Osteocyte (in vitro differentiated cells): ENCODE results near the gene TP53BP1. TPM values are rescaled to one million over a fixed set of nuclear protein-coding genes. Genes with fewer than 3 reads are reported as not detected.

Experiments used
- DNase-seq: peaks from one replicate; pipeline ENCODE4 v3.0.0; 2021; ENCODE audit warnings: mixed read lengths; ENCODE audit not compliant: unreplicated experiment; ENCODE audit errors: extremely low spot score
- H3K27ac Mint-ChIP-seq: one replicate; pipeline ENCODE4 v1.8.0; 2021; ENCODE audit warnings: mild to moderate bottlenecking, mixed read lengths; ENCODE audit not compliant: unreplicated experiment
- H3K27me3 Mint-ChIP-seq: one replicate; pipeline ENCODE4 v1.8.0; 2021; ENCODE audit warnings: mixed read lengths; ENCODE audit not compliant: unreplicated experiment
- H3K36me3 Mint-ChIP-seq: one replicate; pipeline ENCODE4 v1.8.0; 2021; ENCODE audit warnings: mixed read lengths; ENCODE audit not compliant: unreplicated experiment
- H3K4me1 Mint-ChIP-seq: one replicate; pipeline ENCODE4 v1.8.0; 2021; ENCODE audit warnings: mixed read lengths; ENCODE audit not compliant: unreplicated experiment
- H3K4me3 Mint-ChIP-seq: one replicate; pipeline ENCODE4 v1.8.0; 2021; ENCODE audit warnings: mild to moderate bottlenecking, moderate library complexity, mixed read lengths; ENCODE audit not compliant: unreplicated experiment
- H3K9me3 Mint-ChIP-seq: one replicate; pipeline ENCODE4 v1.8.0; 2021; ENCODE audit warnings: mixed read lengths; ENCODE audit not compliant: unreplicated experiment
- CTCF ChIP-seq: fragments of 200-600 bp; sonication (generic); IDR thresholded peaks from 2 replicates; pipeline ENCODE4 v1.5.0; 2021; ENCODE audit warnings: antibody characterized with exemption, mild to moderate bottlenecking, moderate library complexity
- total RNA-seq: library from RNA; stranded (reverse); gene quantifications from 2 replicates; pipeline ENCODE4 v1.2.1, GENCODE V29; 2021

The TP53BP1 gene
- total RNA-seq, 1 donor from 2014 or later, result 61.2 TPM

- no peak overlapping the region for H3K4me3 Mint-ChIP-seq
- no peaks in the 10 kb centered on the region for H3K27me3 Mint-ChIP-seq
- no peak for DNase-seq
- H3K4me1 Mint-ChIP-seq, result no peaks in the 10 kb centered on the region
- H3K27ac Mint-ChIP-seq, result no peak overlapping the region
- no peaks in the 10 kb centered on the region for H3K9me3 Mint-ChIP-seq
- no peak for TF ChIP-seq CTCF
- H3K36me3 Mint-ChIP-seq, result peaks cover 2% of the 10 kb centered on the region
These were observed 6.0 kb upstream of the TP53BP1 start for GRCh38 chr15:43498990-43499389.

GRCh38 chr15:43493703-43494472 is 932 bp upstream of the TP53BP1 start:
- peak overlapping the region; percentile 97 for H3K4me3 Mint-ChIP-seq
- no peaks in the 10 kb centered on the region for H3K27me3 Mint-ChIP-seq
- no peak for TF ChIP-seq CTCF
- H3K4me1 Mint-ChIP-seq, result peaks cover 19% of the 10 kb centered on the region
- DNase-seq, result no peak
- H3K36me3 Mint-ChIP-seq, result peaks cover 15% of the 10 kb centered on the region
- H3K9me3 Mint-ChIP-seq, result no peaks in the 10 kb centered on the region
- peak overlapping the region; percentile 98 for H3K27ac Mint-ChIP-seq

- Mint-ChIP-seq H3K27me3 (no peaks in the 10 kb centered on the region), H3K4me1 (peaks cover 19% of the 10 kb centered on the region), H3K9me3 (no peaks in the 10 kb centered on the region), H3K4me3 (peak overlapping the region; percentile 97), H3K36me3 (peaks cover 24% of the 10 kb centered on the region), H3K27ac (peak overlapping the region; percentile 98)
- no peak for DNase-seq
- no peak for TF ChIP-seq CTCF
These were observed 690 bp downstream of the TP53BP1 start for GRCh38 chr15:43492266-43492665.

- no peak for TF ChIP-seq CTCF
- Mint-ChIP-seq H3K4me1 (peaks cover 19% of the 10 kb centered on the region), H3K36me3 (peaks cover 33% of the 10 kb centered on the region), H3K4me3 (no peak overlapping the region), H3K27me3 (no peaks in the 10 kb centered on the region), H3K27ac (no peak overlapping the region), H3K9me3 (no peaks in the 10 kb centered on the region)
- DNase-seq, result no peak
These were observed 3.8 kb downstream of the TP53BP1 start for GRCh38 chr15:43489191-43489590.

- Mint-ChIP-seq H3K36me3 (peaks cover 34% of the 10 kb centered on the region), H3K27me3 (no peaks in the 10 kb centered on the region), H3K27ac (no peak overlapping the region), H3K9me3 (no peaks in the 10 kb centered on the region), H3K4me1 (peaks cover 19% of the 10 kb centered on the region), H3K4me3 (no peak overlapping the region)
- DNase-seq, result no peak
- TF ChIP-seq CTCF, result no peak
These were observed 4.2 kb downstream of the TP53BP1 start for GRCh38 chr15:43488790-43489189.
